K562 (cell line): ENCODE measurements around the gene TMEM30A. TPM values are rescaled to one million over a fixed set of nuclear protein-coding genes. Genes with fewer than 3 reads are reported as not detected.

Experiments used
- ADNP ChIP-seq: fragments of 200-800 bp; sonication (Bioruptor generic); IDR thresholded peaks from 2 replicates; pipeline ENCODE4 v1.6.1; 2016; ENCODE audit warnings: missing genetic modification characterization, missing compliant biosample characterization
- ARNT ChIP-seq, 2 experiments: fragments of 450-650 bp; IDR thresholded peaks; 2 replicates each; pipeline ENCODE4 v1.6.1; 2016; ENCODE audit warnings: mild to moderate bottlenecking in 1 of 2
- CC2D1A ChIP-seq: fragments of 450-650 bp; IDR thresholded peaks from 2 replicates; pipeline ENCODE4 v1.6.1; 2017; ENCODE audit warnings: mild to moderate bottlenecking
- CREM ChIP-seq: IDR thresholded peaks from 2 replicates; pipeline ENCODE4 v1.6.1; 2014; ENCODE audit warnings: antibody characterized with exemption, low read depth
- E2F3 ChIP-seq: fragments of 250-450 bp; sonication (Bioruptor Pico); IDR thresholded peaks from 2 replicates; pipeline ENCODE4 v1.4.0; 2020; ENCODE audit warnings: mild to moderate bottlenecking
- HES1 ChIP-seq: fragments of 450-650 bp; IDR thresholded peaks from 2 replicates; pipeline ENCODE4 v1.6.1; 2016; ENCODE audit warnings: low read depth, mild to moderate bottlenecking, moderate library complexity
- LARP7 ChIP-seq: fragments of 450-650 bp; IDR thresholded peaks from 2 replicates; pipeline ENCODE4 v1.6.1; 2016
- MXI1 ChIP-seq: IDR thresholded peaks from 2 replicates; pipeline ENCODE4 v1.6.1; 2011; ENCODE audit warnings: low read depth, mild to moderate bottlenecking, improper control_type of control experiment, low read length
- RAD51 ChIP-seq: fragments of 450-650 bp; IDR thresholded peaks from 2 replicates; pipeline ENCODE4 v1.7.1; 2016; ENCODE audit warnings: low read depth, mild to moderate bottlenecking, borderline replicate concordance
- RERE ChIP-seq: sonication (generic); formaldehyde crosslinking; IDR thresholded peaks from 2 replicates; pipeline ENCODE4 v1.8.0; 2023; ENCODE audit warnings: missing genetic modification reagents, mild to moderate bottlenecking, borderline replicate concordance
- RUNX1 ChIP-seq: sonication (generic); IDR thresholded peaks from 2 replicates; pipeline ENCODE4 v1.6.1; 2016; ENCODE audit warnings: antibody characterized with exemption, low read depth
- ZBTB26 ChIP-seq: fragments of 450-650 bp; formaldehyde crosslinking; IDR thresholded peaks from 2 replicates; pipeline ENCODE4 v1.4.0; 2022; ENCODE audit warnings: missing genetic modification characterization
- ZNF12 ChIP-seq: sonication (generic); formaldehyde crosslinking; IDR thresholded peaks from 2 replicates; pipeline ENCODE4 v1.4.0; 2020; ENCODE audit warnings: mild to moderate bottlenecking, missing genetic modification reagents
- ZNF239 ChIP-seq: fragments of 250-450 bp; sonication (Bioruptor Pico); IDR thresholded peaks from 2 replicates; pipeline ENCODE4 v1.4.0; 2020; ENCODE audit warnings: mild to moderate bottlenecking
- ZNF407 ChIP-seq: fragments of 450-650 bp; IDR thresholded peaks from 2 replicates; pipeline ENCODE4 v1.6.1; 2016; ENCODE audit warnings: low read depth
- polyA plus RNA-seq, 8 experiments: library from polyadenylated mRNA; depleted of rRNA in 4 of 8; stranded (reverse) in 5 of 8; unstranded in 3 of 8; fragments of >200 nt; fragmentation: Nextera tagmentation in 2 of 8; fragmentation: Illumina TruSeq in 1 of 8; extraction: Ambion mirVana in 2 of 8; extraction: Trizol in 1 of 8; gene quantifications; 2 replicates each; pipeline versions ENCODE4 v1.2.1 to v1.2.3, GENCODE V29; 2011 to 2014; ENCODE audit warnings: inconsistent platforms in 1 of 8, missing spikeins in 1 of 8
- total RNA-seq, 7 experiments: library from RNA; depleted of rRNA in 6 of 7; stranded (reverse); fragments of >200 nt in 6 of 7; fragmentation: Illumina TruSeq in 2 of 7; extraction: Trizol in 2 of 7; gene quantifications; 2 replicates each; pipeline versions ENCODE4 v1.2.1 to v1.2.3, GENCODE V29; 2011 to 2021; ENCODE audit warnings: low replicate concordance in 1 of 7

The TMEM30A gene
- total and polyA plus RNA-seq, 9 of the 15 experiments (the other 6 are each of a cell fraction or from before 2014, with no cell fraction given), result 6.5 to 31.2 (median 16.3) TPM

GRCh38 chr6:75217193-75217592 lies 67.4 kb downstream of the TMEM30A start (continued):
- TF ChIP-seq RERE (no peak), CREM (no peak), CC2D1A (no peak), LARP7 (no peak), ZBTB26 (no peak), ZNF407 (no peak), RUNX1 (no peak), ARNT (IDR thresholded peaks at IDR 0.05) (no peak), ADNP (tag) (no peak), E2F3 (CRISPR knock-in tag) (no peak), MXI1 (no peak), ZNF12 (CRISPR knock-in tag) (no peak), RAD51 (no peak), HES1 (no peak), ZNF239 (CRISPR knock-in tag) (no peak)
